HepG2 (cell line): ENCODE results near the gene LRFN2. TPM values are rescaled to one million over a fixed set of nuclear protein-coding genes. Genes with fewer than 3 reads are reported as not detected.

Experiments
- CERS6 ChIP-seq: sonication (generic); formaldehyde crosslinking; IDR thresholded peaks from 2 replicates; pipeline ENCODE4 v1.5.0; 2020; ENCODE audit warnings: missing genetic modification reagents
- GABPB1 ChIP-seq: IDR thresholded peaks from 2 replicates; pipeline ENCODE4 v1.6.1; 2016; ENCODE audit warnings: mild to moderate bottlenecking, missing genetic modification reagents, moderate library complexity, missing compliant biosample characterization
- HES4 ChIP-seq: sonication (generic); formaldehyde crosslinking; IDR thresholded peaks from 2 replicates; pipeline ENCODE4 v1.9.0; 2021; ENCODE audit warnings: mild to moderate bottlenecking, missing genetic modification reagents, borderline replicate concordance
- U2AF2 ChIP-seq: fragments of 200-400 bp; formaldehyde crosslinking; IDR thresholded peaks from 2 replicates; pipeline ENCODE4 v1.6.1; 2017; ENCODE audit warnings: low read depth, mild to moderate bottlenecking, low read length
- ZNF329 ChIP-seq: sonication (generic); formaldehyde crosslinking; IDR thresholded peaks from 2 replicates; pipeline ENCODE4 v1.9.0; 2021; ENCODE audit warnings: low read depth, mild to moderate bottlenecking, missing genetic modification reagents
- ZNF441 ChIP-seq: sonication (generic); formaldehyde crosslinking; IDR thresholded peaks from 2 replicates; pipeline ENCODE4 v1.7.0; 2021; ENCODE audit warnings: missing genetic modification reagents, borderline replicate concordance
- polyA plus RNA-seq, 8 experiments: library from polyadenylated mRNA; depleted of rRNA in 3 of 8; stranded (reverse) in 7 of 8; unstranded in 1 of 8; fragments of >200 nt; fragmentation: Illumina TruSeq in 4 of 8; extraction: Trizol in 4 of 8; gene quantifications; 2 replicates each; pipeline versions ENCODE4 v1.2.1 to v1.2.3, GENCODE V29; 2011 to 2016; ENCODE audit warnings: low read depth in 4 of 8, missing spikeins in 1 of 8, mixed read lengths in 1 of 8; ENCODE audit not compliant: insufficient read depth in 1 of 8
- total RNA-seq, 5 experiments: library from RNA; depleted of rRNA; stranded (reverse); fragments of >200 nt; fragmentation: Illumina TruSeq; extraction: Trizol; gene quantifications; 2 replicates each; pipeline ENCODE4 v1.2.3, GENCODE V29; 2016; ENCODE audit warnings: low read depth in 1 of 5
- TF ChIP-seq, protein P1 (sequence below): sonication (generic); formaldehyde crosslinking; IDR thresholded peaks from 2 replicates; pipeline ENCODE4 v1.4.0; 2020; ENCODE audit warnings: missing genetic modification reagents
- TF ChIP-seq, protein P2 (sequence below): sonication (generic); formaldehyde crosslinking; IDR thresholded peaks from 2 replicates; pipeline ENCODE4 v1.8.0; 2022; ENCODE audit warnings: mild to moderate bottlenecking, missing genetic modification reagents, moderate library complexity

LRFN2 gene
- total and polyA plus RNA-seq, 2 of the 13 experiments (the other 11 are each of a cell fraction or from before 2014, with no cell fraction given): not detected

GRCh38 chr6:40630488-40630887 is 43.3 kb upstream of the LRFN2 start (continued):
- TF ChIP-seq, protein P1, sequence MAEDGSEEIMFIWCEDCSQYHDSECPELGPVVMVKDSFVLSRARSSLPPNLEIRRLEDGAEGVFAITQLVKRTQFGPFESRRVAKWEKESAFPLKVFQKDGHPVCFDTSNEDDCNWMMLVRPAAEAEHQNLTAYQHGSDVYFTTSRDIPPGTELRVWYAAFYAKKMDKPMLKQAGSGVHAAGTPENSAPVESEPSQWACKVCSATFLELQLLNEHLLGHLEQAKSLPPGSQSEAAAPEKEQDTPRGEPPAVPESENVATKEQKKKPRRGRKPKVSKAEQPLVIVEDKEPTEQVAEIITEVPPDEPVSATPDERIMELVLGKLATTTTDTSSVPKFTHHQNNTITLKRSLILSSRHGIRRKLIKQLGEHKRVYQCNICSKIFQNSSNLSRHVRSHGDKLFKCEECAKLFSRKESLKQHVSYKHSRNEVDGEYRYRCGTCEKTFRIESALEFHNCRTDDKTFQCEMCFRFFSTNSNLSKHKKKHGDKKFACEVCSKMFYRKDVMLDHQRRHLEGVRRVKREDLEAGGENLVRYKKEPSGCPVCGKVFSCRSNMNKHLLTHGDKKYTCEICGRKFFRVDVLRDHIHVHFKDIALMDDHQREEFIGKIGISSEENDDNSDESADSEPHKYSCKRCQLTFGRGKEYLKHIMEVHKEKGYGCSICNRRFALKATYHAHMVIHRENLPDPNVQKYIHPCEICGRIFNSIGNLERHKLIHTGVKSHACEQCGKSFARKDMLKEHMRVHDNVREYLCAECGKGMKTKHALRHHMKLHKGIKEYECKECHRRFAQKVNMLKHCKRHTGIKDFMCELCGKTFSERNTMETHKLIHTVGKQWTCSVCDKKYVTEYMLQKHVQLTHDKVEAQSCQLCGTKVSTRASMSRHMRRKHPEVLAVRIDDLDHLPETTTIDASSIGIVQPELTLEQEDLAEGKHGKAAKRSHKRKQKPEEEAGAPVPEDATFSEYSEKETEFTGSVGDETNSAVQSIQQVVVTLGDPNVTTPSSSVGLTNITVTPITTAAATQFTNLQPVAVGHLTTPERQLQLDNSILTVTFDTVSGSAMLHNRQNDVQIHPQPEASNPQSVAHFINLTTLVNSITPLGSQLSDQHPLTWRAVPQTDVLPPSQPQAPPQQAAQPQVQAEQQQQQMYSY (CRISPR knock-in tag): no peak
- TF ChIP-seq, protein P2, sequence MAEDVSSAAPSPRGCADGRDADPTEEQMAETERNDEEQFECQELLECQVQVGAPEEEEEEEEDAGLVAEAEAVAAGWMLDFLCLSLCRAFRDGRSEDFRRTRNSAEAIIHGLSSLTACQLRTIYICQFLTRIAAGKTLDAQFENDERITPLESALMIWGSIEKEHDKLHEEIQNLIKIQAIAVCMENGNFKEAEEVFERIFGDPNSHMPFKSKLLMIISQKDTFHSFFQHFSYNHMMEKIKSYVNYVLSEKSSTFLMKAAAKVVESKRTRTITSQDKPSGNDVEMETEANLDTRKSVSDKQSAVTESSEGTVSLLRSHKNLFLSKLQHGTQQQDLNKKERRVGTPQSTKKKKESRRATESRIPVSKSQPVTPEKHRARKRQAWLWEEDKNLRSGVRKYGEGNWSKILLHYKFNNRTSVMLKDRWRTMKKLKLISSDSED (CRISPR knock-in tag): no peak
- TF ChIP-seq CERS6 (CRISPR knock-in tag) (no peak), U2AF2 (no peak), GABPB1 (no peak), ZNF441 (CRISPR knock-in tag) (no peak), HES4 (no peak), ZNF329 (CRISPR knock-in tag) (no peak)
